GM12892 (cell line): ENCODE results near the gene ENDOU.

Experiments
- POLR2A ChIP-seq: IDR thresholded peaks from 2 replicates; pipeline ENCODE4 v1.6.1; 2011; ENCODE audit warnings: low read depth, low read length, control low read depth
- POLR2AphosphoS5 ChIP-seq: IDR thresholded peaks from 2 replicates; pipeline ENCODE4 v1.6.1; 2011; ENCODE audit warnings: low read depth, low read length, control low read depth

GRCh38 chr12:47705229-47705565, 20.1 kb downstream of the ENDOU start:
- no peak for TF ChIP-seq POLR2A
- no peak for TF ChIP-seq POLR2AphosphoS5
